H9 (cell line): Measurements from ENCODE around the gene SOX18. TPM values are rescaled to one million over a fixed set of nuclear protein-coding genes. Genes with fewer than 3 reads are reported as not detected.

Experiments
- DNase-seq: peaks from one replicate; pipeline ENCODE4 v3.0.0-alpha.2; 2017
- H2AFZ ChIP-seq: one replicate; pipeline ENCODE4 v1.6.1; 2013; ENCODE audit warnings: mild to moderate bottlenecking, low read length, control low read depth, moderate library complexity
- H2AK5ac ChIP-seq: 2 replicates; pipeline ENCODE4 v1.6.1; 2013; ENCODE audit warnings: low read length, control low read depth, mixed read lengths; ENCODE audit not compliant: insufficient read length
- H2BK120ac ChIP-seq: one replicate; pipeline ENCODE4 v1.6.1; 2013; ENCODE audit warnings: low read depth, mild to moderate bottlenecking, low read length, control low read depth, inconsistent platforms; ENCODE audit not compliant: poor library complexity, severe bottlenecking
- H2BK12ac ChIP-seq: 2 replicates; pipeline ENCODE4 v1.6.1; 2013; ENCODE audit warnings: low read length, control low read depth, mixed read lengths, low read depth; ENCODE audit not compliant: insufficient read length
- H2BK15ac ChIP-seq: 2 replicates; pipeline ENCODE4 v1.6.1; 2013; ENCODE audit warnings: low read depth, low read length, control low read depth
- H2BK20ac ChIP-seq: one replicate; pipeline ENCODE4 v1.6.1; 2013; ENCODE audit warnings: low read depth, mild to moderate bottlenecking, low read length, control low read depth, inconsistent platforms; ENCODE audit not compliant: poor library complexity, severe bottlenecking
- H2BK5ac ChIP-seq: 2 replicates; pipeline ENCODE4 v1.6.1; 2013; ENCODE audit warnings: low read length, control low read depth, mixed read lengths; ENCODE audit not compliant: insufficient read length
- H3K14ac ChIP-seq: 2 replicates; pipeline ENCODE4 v1.6.1; 2013; ENCODE audit warnings: low read length, control low read depth; ENCODE audit not compliant: insufficient read depth
- H3K18ac ChIP-seq: 2 replicates; pipeline ENCODE4 v1.6.1; 2013; ENCODE audit warnings: low read depth, mild to moderate bottlenecking, mixed read lengths, low read length, control low read depth; ENCODE audit not compliant: insufficient read length
- H3K23ac ChIP-seq: 2 replicates; pipeline ENCODE4 v1.6.1; 2013; ENCODE audit warnings: low read length, control low read depth, mixed read lengths, low read depth; ENCODE audit not compliant: insufficient read length
- H3K23me2 ChIP-seq: 2 replicates; pipeline ENCODE4 v1.6.1; 2013; ENCODE audit warnings: low read depth, mild to moderate bottlenecking, mixed read lengths, low read length, control low read depth; ENCODE audit not compliant: insufficient read length, poor library complexity, severe bottlenecking
- H3K27ac ChIP-seq: 2 replicates; pipeline ENCODE4 v1.5.1; 2013; ENCODE audit warnings: low read length, control low read depth, mixed read lengths, low read depth; ENCODE audit not compliant: insufficient read length
- H3K27me3 ChIP-seq: 2 replicates; pipeline ENCODE4 v1.6.1; 2013; ENCODE audit warnings: low read length, control low read depth, inconsistent platforms; ENCODE audit not compliant: insufficient read depth
- H3K4ac ChIP-seq: 2 replicates; pipeline ENCODE4 v1.6.1; 2013; ENCODE audit warnings: low read depth, mild to moderate bottlenecking, control low read depth, inconsistent platforms, low read length, moderate library complexity
- H3K4me1 ChIP-seq: 2 replicates; pipeline ENCODE4 v1.6.1; 2013; ENCODE audit warnings: low read length, control low read depth, inconsistent platforms; ENCODE audit not compliant: insufficient read depth
- H3K4me2 ChIP-seq: 2 replicates; pipeline ENCODE4 v1.6.1; 2013; ENCODE audit warnings: low read length, control low read depth, mixed read lengths; ENCODE audit not compliant: insufficient read length, insufficient read depth
- H3K56ac ChIP-seq: 2 replicates; pipeline ENCODE4 v1.6.1; 2013; ENCODE audit warnings: low read depth, mild to moderate bottlenecking, mixed read lengths, low read length, control low read depth; ENCODE audit not compliant: insufficient read length
- H3K79me1 ChIP-seq: 2 replicates; pipeline ENCODE4 v1.6.1; 2013; ENCODE audit warnings: low read depth, mild to moderate bottlenecking, moderate library complexity, low read length, control low read depth, inconsistent platforms; ENCODE audit not compliant: insufficient read depth, poor library complexity, severe bottlenecking
- H3K79me2 ChIP-seq: 2 replicates; pipeline ENCODE4 v1.6.1; 2013; ENCODE audit warnings: low read length, control low read depth, inconsistent platforms; ENCODE audit not compliant: insufficient read depth
- H3K9ac ChIP-seq: 2 replicates; pipeline ENCODE4 v1.6.1; 2013; ENCODE audit warnings: low read length, control low read depth, mixed read lengths; ENCODE audit not compliant: insufficient read length; ENCODE audit errors: extremely low read depth
- H3K9me3 ChIP-seq: one replicate; pipeline ENCODE4 v1.6.1; 2013; ENCODE audit warnings: low read depth, low read length, inconsistent platforms; ENCODE audit not compliant: control insufficient read depth
- H3T11ph ChIP-seq: one replicate; pipeline ENCODE4 v1.6.1; 2013; ENCODE audit warnings: mild to moderate bottlenecking, low read length, control low read depth, inconsistent platforms
- H4K20me1 ChIP-seq: one replicate; pipeline ENCODE4 v1.6.1; 2013; ENCODE audit not compliant: control insufficient read depth, insufficient read length, insufficient read depth
- H4K5ac ChIP-seq: 2 replicates; pipeline ENCODE4 v1.6.1; 2013; ENCODE audit warnings: low read depth, mild to moderate bottlenecking, mixed read lengths, low read length, control low read depth; ENCODE audit not compliant: insufficient read length
- H4K8ac ChIP-seq: replicated peaks from 2 replicates; pipeline ENCODE4 v1.6.1; 2013; ENCODE audit warnings: low read length, control low read depth, mixed read lengths, low read depth; ENCODE audit not compliant: insufficient read length
- H4K91ac ChIP-seq: 2 replicates; pipeline ENCODE4 v1.6.1; 2013; ENCODE audit warnings: low read depth, mild to moderate bottlenecking, moderate library complexity, mixed read lengths, low read length, control low read depth; ENCODE audit not compliant: insufficient read length
- H3K27ac Mint-ChIP-seq, 3 experiments: 2 replicates in 2 of 3; 3 replicates in 1 of 3; pipeline ENCODE4 v1.8.0; 2020 to 2021; ENCODE audit warnings: mixed read lengths in 3 of 3, mild to moderate bottlenecking in 1 of 3, moderate library complexity in 1 of 3
- H3K27me3 Mint-ChIP-seq: 2 replicates; pipeline ENCODE4 v1.8.0; 2021; ENCODE audit warnings: low read depth, mild to moderate bottlenecking, moderate library complexity, mixed read lengths
- H3K36me3 Mint-ChIP-seq, 3 experiments: 2 replicates in 2 of 3; 3 replicates in 1 of 3; pipeline ENCODE4 v1.8.0; 2020 to 2021; ENCODE audit warnings: low read depth in 3 of 3, mixed read lengths in 3 of 3; ENCODE audit not compliant: insufficient read depth in 1 of 3
- H3K4me1 Mint-ChIP-seq, 2 experiments: 2 replicates each; pipeline ENCODE4 v1.8.0; 2020; ENCODE audit warnings: mixed read lengths in 2 of 2
- H3K4me3 Mint-ChIP-seq, 2 experiments: 2 replicates in 1 of 2; 3 replicates in 1 of 2; pipeline ENCODE4 v1.8.0; 2020 to 2021; ENCODE audit warnings: mild to moderate bottlenecking in 2 of 2, mixed read lengths in 2 of 2, moderate library complexity in 1 of 2
- H3K9me3 Mint-ChIP-seq, 2 experiments: 2 replicates in 1 of 2; 3 replicates in 1 of 2; pipeline ENCODE4 v1.8.0; 2020; ENCODE audit warnings: mild to moderate bottlenecking in 2 of 2, mixed read lengths in 2 of 2, moderate library complexity in 1 of 2
- WGBS: extraction: QIAGEN DNeasy Blood & Tissue Kit; methylation state at CpG from one replicate; pipeline ENCODE4 v1.1.7; 2013; ENCODE audit warnings: missing lambda C conversion rate, low lambda C conversion rate, mixed read lengths; ENCODE audit not compliant: insufficient read length; ENCODE audit errors: extremely low coverage; 5-methylcytosine and 5-hydroxymethylcytosine counted together
- total RNA-seq: library from RNA; stranded (reverse); gene quantifications from 2 replicates; pipeline ENCODE4 v1.2.1, GENCODE V29; 2021
- TF ChIP-seq, protein P1 (sequence below): fragments of 200-600 bp; sonication (generic); conservative IDR thresholded peaks from 3 replicates; pipeline ENCODE4 v1.8.0; 2021; ENCODE audit warnings: antibody characterized with exemption, mild to moderate bottlenecking

Gene SOX18
- total RNA-seq, 1 experiment from 2014 or later: 2.0 TPM

DNA sequence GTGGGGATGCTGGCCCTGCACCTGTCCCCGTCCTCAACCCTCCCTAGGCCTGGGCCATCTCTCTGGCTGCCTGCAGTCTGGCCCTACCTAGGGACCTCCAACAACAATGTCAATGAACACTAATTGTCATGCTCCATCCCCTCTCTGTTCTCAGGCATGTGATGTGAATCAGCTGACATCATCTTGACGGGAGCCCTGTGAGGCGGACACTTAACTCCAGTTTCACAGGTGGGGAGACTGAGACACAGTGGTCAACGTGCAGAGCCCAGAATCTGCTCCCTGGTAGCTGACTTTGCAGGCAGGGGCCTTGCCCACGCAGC lies 12.8 kb upstream of the SOX18 start:
- no peak overlapping the region for H3K56ac ChIP-seq
- no peak overlapping the region for H3K14ac ChIP-seq
- no peak overlapping the region for H3K27ac ChIP-seq
- H3K9me3 ChIP-seq: no peaks in the 10 kb centered on the region
- no peak overlapping the region for H2AFZ ChIP-seq
- H3K23ac ChIP-seq: no peak overlapping the region
- Mint-ChIP-seq H3K9me3 (no peaks in the 10 kb centered on the region; a peak in 1 of 5 replicates), H3K36me3 (no peaks in the 10 kb centered on the region; a peak in 1 of 7 replicates), H3K4me3 (peak overlapping the region; percentile 77 to 84), H3K4me1 (peaks cover 34 to 41% of the 10 kb centered on the region in 2 experiments), H3K27ac (no peak overlapping the region), H3K27me3 (peaks cover 5% of the 10 kb centered on the region)
- H4K8ac ChIP-seq: no peak overlapping the region
- no peak overlapping the region for H2BK12ac ChIP-seq
- peaks cover 1% of the 10 kb centered on the region; the same call in 1 of the 2 replicates for H3K4me1 ChIP-seq
- H3K79me1 ChIP-seq: no peaks in the 10 kb centered on the region
- no peaks in the 10 kb centered on the region for H4K20me1 ChIP-seq
- H3K4ac ChIP-seq: no peak overlapping the region
- H3K9ac ChIP-seq: no peak overlapping the region
- peak overlapping the region; percentile 49 for H3K4me2 ChIP-seq
- DNase-seq: no peak
- H3K79me2 ChIP-seq: no peaks in the 10 kb centered on the region
- no peak overlapping the region for H3K18ac ChIP-seq
- peaks cover 6% of the 10 kb centered on the region for H3K23me2 ChIP-seq
- WGBS: no CpG with 5 or more reads among the region's 5 CpGs
- H3T11ph ChIP-seq: no peak overlapping the region
- H2BK5ac ChIP-seq: no peak overlapping the region
- H2BK120ac ChIP-seq: no peak overlapping the region
- no peak overlapping the region for H4K5ac ChIP-seq
- no peak overlapping the region for H2AK5ac ChIP-seq
- H3K27me3 ChIP-seq: no peaks in the 10 kb centered on the region
- no peak overlapping the region for H2BK20ac ChIP-seq
- TF ChIP-seq, protein P1, sequence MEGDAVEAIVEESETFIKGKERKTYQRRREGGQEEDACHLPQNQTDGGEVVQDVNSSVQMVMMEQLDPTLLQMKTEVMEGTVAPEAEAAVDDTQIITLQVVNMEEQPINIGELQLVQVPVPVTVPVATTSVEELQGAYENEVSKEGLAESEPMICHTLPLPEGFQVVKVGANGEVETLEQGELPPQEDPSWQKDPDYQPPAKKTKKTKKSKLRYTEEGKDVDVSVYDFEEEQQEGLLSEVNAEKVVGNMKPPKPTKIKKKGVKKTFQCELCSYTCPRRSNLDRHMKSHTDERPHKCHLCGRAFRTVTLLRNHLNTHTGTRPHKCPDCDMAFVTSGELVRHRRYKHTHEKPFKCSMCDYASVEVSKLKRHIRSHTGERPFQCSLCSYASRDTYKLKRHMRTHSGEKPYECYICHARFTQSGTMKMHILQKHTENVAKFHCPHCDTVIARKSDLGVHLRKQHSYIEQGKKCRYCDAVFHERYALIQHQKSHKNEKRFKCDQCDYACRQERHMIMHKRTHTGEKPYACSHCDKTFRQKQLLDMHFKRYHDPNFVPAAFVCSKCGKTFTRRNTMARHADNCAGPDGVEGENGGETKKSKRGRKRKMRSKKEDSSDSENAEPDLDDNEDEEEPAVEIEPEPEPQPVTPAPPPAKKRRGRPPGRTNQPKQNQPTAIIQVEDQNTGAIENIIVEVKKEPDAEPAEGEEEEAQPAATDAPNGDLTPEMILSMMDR: no peak
- H2BK15ac ChIP-seq: no peak overlapping the region
- no peak overlapping the region for H4K91ac ChIP-seq
